ENCODE results near the gene LPP.

Gene LPP

DNA sequence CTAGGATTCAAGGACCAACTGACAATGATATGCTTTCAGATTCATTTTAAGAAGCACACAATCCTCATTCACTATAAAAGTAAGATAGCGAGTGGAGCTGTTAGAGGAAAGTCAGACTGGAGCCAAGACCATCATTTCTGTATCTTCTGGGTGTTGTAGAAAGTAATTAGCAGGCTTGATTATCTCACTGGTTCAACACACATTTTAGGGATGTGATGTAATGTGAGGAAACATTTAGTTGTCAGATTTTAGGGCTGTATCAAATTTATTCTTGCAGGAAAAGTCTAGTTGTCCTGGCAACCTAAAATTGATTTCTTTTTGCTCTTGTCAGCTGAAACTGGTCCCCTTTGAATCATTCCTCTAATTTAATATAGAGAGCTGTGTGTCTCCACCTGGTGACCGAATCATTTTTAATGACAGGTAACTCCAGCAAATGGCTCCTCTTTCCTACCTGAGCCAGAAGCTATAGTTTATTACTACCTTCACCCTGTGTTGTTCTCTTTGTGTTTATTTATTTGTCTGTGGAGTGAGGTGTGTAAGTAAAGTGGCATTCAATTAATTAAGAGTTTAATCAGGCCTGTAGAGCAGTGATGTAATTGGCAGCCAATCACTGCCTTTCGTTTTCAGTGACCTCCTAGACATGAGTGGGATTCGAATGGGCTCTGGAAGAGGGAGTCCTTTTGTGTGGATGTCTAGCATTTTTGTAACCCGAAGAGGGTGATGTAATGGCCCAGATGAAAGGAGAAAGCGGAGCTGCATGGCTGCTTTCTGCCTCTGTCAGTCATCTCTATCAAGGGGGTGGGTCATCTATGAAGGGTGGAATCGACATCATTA lies 125.8 kb downstream of the LPP start:
- DNase-seq = peak; percentile 53

DNA sequence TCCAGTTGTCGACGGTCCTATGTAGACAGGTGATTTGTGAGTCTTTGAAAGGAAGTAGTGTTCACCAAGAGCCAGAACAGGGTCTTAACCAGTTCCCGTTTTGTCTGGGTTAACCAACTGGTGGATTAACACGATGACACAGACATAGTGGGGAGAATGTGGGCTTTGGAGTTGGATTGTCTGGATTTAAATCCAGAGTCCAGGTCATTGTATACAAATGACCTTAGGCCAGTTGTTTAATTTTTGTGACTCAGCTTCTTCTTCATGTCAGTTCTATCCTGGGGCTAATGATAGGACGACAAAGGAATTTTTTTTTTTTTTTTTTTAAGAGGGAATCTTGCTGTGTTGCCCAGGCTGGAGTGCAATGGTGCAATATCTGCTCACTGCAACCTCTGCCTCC lies 126.7 kb downstream of the LPP start:
- DNase-seq = no peak

DNA sequence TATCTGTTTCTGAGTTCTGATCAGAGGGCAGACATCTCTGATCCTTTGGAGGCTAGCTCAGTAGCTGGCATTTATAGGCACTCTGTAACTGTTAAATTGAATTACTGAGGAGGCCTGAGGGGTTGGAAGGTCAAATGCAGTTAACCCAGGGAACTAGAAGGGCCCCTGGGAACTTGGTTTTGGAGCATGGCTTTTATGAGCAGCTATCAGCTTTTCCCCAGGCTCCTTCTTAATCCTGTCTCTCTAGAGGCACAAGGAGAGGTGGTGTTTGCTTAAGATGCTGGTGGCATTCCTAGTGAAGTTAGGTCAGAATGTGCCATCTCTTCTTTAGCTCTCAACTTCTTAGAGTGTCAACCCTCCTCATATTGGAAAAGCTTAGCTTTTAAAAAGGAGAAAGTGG lies 128.9 kb downstream of the LPP start:
- DNase-seq = no peak

DNA sequence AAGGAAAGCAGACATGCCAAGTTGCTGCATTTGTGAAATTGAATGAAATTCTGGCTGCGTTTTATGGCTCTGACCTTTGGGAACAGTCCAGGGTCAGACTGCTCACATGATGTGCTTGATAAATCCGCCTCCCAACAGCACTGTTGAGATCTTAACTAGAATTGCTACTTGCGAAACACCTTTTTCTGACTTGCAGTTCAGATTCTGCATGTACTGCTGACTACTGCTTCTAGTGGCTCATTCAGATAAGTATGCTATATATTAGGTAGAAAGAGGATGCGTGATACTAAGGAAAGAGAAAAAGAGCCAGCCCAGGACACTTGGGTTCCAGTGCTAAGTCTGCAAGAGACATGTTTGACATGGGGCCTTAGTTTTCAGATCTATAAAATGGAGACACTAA lies 129.4 kb downstream of the LPP start:
- no peak for DNase-seq

DNA sequence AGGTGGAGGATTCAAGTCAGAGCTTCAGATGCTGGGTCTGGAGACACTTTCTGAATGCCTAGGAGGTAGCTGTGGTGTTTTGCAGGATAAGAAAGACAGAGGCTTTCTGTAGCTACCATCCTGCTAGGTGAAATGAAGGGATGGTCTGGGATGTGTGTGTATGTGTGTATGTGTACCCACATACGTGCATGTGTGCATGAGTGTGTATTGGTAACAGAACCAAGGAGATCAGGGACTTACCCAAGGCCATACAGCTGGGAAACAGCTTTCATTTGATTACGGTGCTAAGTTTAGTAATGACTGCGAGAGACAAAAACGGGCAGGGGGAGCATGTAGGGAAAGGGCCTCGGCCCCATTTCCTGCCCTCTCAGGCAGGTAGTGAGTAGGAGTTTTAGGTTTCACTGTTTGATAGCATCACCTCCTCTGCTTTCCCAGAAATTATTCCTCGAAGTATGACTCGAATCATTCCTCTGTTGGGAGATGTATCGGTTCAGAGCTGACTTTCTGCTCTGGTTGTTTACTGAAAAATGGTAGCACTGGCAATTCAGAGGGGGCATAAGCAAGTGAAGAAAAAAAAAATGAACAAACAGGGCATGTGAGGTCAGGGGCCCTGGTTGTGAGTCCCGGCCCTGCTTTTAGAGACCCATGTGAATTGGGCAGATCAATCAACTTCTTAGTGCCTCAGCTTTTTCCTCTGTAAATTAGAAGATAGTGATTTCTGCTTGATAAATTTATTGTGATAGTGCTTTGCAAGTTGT lies 130.7 kb downstream of the LPP start:
- DNase-seq = peak; percentile 58

DNA sequence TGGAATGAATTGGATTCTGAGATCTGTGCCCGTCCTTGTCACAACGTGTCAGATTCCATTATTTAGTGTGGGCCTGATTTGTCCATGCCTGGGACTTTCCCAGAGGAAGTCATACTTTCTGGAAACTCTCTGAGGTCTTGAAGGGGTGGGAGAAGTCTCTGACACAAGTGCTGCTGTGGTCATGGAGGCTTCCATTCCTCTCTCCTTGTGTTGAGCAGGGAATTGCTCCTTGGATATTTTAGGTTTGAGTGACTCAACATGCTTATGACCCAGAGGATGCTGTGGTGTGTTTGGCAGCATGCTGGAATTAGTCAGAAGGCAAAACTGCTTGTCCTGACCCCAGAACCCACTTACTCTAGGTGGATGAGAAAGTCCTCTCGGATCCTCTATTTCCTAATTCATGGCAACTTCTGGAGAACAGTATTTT lies 132.1 kb downstream of the LPP start:
- peak; percentile 99 for DNase-seq

DNA sequence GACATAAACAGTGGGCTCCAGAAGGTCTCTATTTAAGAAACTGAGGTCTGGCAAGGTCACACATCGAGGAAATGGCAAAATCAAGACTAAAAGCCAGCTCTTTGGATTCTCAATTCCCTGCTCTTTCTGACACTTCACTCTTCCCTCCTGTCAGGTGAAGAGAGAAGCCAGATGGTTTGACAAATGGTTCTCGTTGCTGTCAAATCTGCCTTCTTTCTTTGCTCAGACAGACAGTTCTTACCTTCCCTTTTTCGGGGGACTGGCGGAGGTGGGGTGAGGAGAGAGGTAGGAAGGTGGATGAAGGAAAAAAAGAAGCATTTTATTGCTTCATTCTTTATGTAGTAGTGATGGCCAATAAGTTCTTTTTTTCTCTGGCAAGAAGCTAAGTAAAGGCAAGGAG lies 133.4 kb downstream of the LPP start:
- DNase-seq = no peak

DNA sequence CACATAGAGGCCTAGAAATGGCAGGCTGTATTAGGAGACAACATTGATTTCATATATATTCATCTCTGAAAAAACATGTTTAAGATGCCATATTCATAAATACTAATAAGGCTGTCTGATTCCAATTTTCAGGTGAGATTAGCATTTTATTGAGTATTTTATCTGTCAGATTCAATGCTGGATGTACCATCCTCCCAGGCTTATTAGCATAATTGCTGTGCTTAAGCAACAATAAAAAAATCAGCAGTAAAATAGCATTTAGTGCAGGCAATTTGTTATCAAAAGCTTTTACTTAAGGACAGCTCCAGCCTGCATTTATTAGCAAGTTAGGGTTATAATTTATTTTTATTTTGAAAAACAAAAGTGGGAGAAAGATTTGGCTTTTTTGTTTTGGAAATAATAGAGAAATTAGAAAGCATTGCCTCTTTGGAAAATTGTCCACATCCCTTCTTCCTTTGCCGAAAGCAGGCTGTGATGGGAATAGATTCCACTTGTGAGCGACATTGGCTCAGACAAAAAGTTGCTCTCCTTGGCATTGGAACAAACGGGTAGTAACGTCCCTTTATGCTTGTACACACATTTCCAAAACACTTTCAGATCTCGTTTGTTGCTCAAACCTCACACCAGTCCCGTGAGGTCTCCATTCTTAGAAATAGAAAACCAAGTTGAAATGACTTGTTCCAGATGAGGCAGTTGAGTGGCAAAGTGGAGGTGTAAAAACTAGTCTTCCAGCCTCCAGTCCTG lies 134.0 kb downstream of the LPP start:
- no peak for DNase-seq

DNA sequence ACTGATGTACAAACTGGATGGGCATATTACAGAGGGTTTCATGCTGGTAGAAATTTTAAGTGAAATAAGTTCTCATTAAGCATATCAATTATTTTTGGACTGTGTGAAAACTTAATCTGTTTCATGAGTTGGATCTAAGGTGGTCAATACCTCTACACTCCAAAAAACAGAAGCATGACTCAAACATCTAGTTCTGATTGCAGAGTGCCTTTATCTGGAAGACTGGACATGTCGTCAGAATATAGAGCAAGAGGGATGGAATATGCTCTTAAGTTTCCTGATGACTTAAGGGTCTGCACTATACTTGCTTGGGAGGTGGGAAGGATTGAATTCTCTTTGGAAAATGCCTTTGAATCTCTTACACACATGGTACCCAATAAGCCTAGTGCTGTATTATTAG lies 138.3 kb downstream of the LPP start:
- no peak for DNase-seq

DNA sequence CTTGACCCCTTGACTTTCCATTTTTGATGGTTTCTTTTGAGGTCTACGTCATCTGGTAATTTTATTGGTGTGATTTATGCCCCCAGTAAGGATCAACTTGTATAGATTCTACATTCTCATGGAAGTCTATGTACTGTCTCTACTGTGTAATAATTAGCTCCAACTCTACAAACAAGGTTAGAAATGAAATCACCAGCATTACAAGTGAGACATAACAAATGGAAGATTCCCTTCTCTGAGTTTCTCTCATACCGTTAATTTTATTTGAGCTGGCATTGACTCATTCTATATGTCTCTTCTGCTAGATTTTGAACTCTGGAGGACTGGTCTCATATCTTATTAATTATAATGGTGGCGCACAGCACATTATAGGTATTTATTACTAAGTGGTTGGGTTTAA lies 138.9 kb downstream of the LPP start:
- DNase-seq = no peak

DNA sequence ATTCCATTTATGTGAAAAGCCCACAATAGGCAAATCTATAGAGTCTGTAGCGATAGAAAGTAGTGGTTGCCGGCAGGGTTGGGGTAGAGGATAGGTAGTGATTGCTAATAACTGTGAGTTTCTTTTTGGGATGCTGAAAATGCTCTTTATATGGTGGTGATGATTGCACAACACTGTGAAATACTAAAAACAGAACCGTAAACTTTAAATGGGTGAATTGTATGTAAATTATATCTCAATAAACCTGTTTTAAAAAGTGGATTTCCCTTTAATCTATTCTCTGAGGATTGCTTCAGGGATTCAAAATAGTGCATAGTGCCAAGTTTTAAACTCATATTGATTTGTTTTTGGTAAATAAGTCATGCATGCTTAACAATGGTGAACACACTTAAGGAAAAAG lies 140.2 kb downstream of the LPP start:
- no peak for DNase-seq

DNA sequence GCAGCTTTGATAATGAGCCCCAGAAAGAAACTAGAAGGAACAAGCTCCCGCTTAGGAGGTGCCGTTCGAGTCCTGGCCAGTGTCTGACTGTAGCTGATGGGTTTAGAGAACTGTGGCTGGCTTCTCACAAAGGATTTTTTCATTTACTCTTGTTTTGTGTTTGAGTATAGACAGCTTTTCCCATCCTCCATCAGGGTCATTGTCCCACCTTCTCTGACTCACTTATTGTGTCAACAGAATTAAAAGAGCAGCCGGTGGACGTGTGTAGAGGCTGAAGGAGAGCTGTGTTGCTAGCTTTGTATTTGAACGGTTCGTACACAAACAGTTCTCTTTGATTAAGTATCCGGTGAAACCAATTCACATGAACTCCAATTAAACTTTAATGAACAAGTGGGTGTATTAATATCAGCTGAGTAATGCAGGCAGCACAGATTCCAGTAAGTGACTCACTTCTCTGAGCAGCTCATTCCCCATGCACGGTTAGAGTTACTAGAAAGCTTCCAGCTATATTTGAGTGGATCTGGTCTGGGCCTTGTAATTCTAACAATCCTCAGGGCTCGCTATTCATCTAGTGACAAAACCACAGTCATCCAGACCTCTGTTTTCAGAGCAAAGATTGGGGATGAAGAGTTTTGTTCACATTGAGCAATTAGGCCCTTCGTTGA lies 141.0 kb downstream of the LPP start:
- DNase-seq = peak; percentile 97

DNA sequence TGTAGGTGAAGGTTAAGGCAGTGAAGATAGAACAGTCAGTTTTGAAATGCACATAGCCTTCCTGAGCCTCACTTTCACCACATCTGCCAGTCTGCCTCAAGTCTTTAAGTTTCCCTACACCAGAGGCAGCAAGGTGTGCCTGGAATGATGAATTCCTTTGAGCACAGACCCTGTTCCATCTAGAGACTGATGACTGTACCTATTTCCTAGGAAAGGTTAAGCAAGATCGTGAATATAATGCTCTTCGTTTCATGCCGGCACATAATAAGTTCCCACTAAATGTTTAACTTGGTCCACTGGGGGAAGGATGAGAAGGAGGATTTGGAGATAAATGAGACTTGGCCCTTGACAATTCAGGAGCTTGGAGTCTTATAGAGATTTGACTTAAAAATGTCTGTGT lies 141.9 kb downstream of the LPP start:
- DNase-seq = no peak

DNA sequence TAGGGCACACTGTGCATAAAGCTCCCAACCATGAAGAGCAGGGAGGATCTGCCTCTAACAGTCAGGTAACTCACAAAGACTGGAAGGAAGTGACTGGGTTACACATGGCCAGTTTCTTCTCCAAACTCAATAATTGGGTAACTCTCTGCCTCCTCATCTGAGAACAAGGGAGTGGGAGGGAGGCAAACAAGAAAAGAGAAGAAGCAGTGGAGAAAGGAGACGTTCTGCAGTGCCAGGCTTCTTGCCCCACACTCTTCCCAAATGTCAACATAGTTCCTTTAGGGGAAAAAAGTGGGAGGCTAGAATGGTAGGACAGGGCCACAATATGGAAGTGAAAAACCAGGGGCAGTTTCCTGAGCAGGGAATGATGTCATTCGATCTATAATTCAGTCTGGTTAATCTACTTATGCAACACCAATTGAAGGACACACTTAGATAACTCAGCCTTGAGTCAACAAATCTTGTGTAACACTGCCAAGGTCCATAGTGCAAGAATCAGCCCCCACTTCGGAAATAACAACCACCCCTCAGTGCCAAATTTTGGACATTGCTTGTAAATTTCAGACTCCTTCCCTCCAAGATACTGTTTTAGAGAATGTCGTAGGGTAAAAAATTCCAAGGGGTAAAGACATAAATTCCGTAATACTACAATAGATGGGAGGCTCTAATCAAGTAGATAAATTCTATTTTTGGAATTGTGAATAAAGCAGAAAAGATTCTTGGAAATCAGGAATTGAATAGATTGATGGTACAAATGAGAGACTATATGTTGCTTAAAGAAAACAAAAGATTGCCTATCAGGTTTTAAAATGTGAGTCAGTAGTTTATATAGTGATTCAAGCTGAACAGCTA lies 143.0 kb downstream of the LPP start:
- peak; percentile 86 for DNase-seq

DNA sequence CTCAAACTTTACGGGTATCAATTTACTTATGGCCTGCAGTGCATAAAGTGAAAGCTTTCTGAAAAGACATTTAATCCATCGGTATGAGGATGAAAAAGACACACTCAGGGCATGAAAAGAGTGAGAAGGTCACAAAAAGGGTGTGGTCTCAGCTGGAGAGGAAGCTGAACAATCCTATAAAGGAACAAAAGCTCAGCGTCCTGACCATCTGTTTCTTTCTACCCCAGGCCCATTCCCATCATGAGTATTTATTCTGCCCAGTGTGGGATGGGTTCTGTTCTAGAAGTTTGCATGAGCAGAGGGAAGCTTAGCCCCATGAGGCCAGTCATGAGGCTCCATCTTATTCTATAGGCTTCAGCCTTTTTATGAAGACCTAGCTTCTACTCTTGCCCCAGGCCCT lies 144.6 kb downstream of the LPP start:
- DNase-seq = no peak

DNA sequence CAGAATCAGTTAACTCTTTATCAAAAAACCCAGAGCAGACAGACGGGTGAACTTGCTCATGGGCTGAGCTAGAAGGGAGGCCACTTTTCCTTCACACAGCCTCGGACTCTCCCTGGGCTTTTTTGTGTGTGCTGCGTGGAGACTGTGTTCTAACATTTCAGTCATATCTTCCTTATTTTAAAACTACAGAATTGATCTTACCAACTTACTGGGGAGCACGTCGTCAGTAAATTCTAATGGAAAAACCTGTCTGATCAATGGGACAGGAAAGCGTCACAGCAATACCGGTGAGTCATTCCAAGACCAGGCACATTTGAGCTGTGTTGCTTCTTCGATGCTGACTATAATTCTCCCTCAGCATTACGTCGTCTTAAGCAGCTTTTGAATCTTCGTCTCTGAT lies 145.1 kb downstream of the LPP start:
- no peak for DNase-seq

DNA sequence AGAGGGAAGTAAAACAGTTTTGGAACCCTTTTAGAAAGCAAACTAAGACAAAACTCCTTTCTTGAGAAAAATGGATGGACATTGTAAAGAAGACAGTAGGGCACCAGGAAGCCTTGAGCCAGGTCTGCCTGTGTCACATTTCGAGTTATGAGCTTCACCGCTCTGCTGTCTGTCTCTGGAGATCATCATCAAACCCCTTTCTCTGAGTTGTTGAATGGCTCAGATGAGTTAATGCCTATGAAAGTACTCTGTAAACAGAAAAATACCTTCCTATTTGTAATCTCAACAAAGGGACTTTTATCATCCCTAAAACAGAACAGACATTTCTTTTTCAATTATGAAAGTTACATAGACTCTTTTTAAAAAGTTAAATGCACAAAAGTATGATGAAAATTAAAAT lies 145.8 kb downstream of the LPP start:
- DNase-seq = no peak

DNA sequence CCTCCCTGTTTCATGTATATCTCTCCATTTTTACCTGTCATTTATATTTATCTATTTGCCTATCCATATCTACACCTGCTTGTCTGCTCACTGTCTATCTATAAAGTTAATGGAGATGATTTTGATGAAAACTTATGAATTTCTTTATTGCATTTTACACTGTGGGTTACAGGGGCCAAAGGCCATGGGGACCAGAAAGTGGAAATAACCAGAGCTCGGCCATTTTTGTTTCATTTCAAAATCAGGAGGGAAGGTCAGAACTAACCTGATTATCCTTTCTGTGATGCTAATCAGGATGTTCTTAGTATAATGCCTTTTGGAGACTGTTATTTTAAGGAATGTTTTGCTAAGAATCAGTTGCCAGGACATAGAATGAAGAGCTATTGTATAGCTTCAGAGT lies 147.2 kb downstream of the LPP start:
- no peak for DNase-seq

DNA sequence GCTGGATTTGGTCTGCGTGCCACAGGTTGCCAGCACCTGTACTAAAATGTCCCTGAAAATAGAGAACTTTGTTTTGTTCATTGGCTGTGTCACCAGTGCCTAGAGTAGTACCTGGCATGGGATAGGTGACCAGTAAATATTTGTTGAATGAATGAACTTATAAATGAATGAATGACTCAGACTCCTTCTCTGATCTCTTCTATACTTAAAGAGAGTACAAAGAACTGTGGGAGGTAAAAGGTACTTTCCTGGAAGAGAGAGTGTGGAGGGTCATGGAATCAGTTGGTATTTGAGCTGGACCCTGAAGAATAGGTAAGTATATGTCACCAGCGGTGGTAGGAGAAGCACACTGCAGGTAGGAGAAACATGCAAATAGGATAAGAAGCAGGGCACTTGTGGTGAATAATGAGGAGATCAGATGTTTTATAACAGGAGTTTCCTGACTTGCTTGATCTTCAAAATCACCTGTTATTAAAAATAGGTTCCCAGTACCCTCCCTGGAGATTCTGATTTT lies 149.4 kb downstream of the LPP start:
- no peak for DNase-seq

DNA sequence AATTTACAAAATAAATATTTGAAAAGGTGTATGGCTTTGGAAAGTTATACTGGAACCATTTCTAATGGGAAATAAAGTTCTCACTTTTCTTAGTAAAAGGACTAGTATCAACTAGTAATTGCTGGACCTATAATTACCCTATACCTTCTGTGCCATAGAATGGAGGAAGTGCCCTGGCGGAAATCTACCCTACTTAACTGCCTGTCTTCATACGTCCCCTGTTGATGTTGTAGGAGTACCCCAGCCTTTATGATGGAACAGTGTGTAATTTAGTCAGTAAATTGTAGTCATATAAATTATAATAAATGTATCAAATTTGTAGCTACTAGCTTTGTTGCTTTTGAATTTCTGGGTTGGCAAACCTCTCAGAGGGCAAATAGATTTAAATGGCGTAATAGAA lies 149.9 kb downstream of the LPP start:
- DNase-seq = no peak

DNA sequence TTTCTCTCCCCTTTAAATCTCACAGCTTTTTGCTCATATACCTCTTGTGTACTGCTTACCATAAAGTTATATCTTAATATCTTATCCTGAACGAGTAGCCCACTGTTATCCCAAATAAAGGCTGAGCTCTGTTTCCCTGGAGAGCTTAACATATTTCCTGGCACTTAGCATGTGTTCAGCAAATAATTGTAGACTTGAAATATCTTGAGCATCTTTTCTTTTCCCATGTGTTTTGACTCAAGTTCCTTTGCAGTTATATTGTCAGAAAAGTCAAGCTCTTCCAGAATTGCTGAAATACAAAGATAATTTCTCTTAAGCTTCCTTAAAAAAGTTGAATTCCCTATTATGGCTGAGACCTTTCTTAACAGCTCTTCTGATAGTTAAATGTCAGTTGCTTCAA lies 150.5 kb downstream of the LPP start:
- no peak for DNase-seq

DNA sequence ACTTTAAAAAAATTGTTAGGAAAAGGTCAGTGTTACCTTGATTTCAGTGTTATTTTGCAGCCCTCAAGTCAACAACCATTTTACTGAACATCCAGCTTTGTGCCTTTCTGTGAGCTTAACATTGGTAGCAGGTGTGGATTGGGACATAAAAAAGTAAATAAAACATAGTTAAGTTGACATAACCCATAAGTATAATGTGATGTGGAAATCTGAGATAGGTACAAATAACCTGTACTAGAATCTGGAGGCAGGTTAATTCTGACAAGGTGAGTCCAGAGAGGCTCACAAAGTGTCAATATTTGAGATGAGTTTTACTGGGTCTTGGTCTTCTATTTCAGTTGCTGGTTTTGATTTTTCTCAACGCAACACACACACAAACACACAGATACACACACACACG lies 151.3 kb downstream of the LPP start:
- no peak for DNase-seq
